Neural cell (in vitro differentiated cells): Measurements from ENCODE around the gene SEZ6. TPM values are rescaled to one million over a fixed set of nuclear protein-coding genes. Genes with fewer than 3 reads are reported as not detected.

Experiments used
- H2AFZ ChIP-seq: fragments of 200-600, 300-800 bp; sonication (generic), shearing (Covaris generic); 2 replicates; pipeline ENCODE4 v1.6.0; 2014; ENCODE audit warnings: low read depth, mild to moderate bottlenecking, antibody characterized with exemption, low read length, moderate library complexity
- H3F3A ChIP-seq: fragments of 200-600 bp; shearing (Covaris generic); 2 replicates; pipeline ENCODE4 v1.6.1; 2016; ENCODE audit warnings: mild to moderate bottlenecking, moderate library complexity, mixed read lengths, antibody characterized with exemption, low read length; ENCODE audit not compliant: insufficient read depth, poor library complexity, severe bottlenecking
- H3K27ac ChIP-seq: fragments of 200-600, 300-800 bp; sonication (generic), shearing (Covaris generic); 2 replicates; pipeline ENCODE4 v1.5.1; 2014; ENCODE audit warnings: mild to moderate bottlenecking, low read length, moderate library complexity
- H3K27me3 ChIP-seq: fragments of 300-800, 200-600 bp; sonication (generic), shearing (Covaris generic); 2 replicates; pipeline ENCODE4 v1.6.0; 2014; ENCODE audit warnings: mild to moderate bottlenecking, low read depth, low read length, moderate library complexity; ENCODE audit not compliant: insufficient read depth
- H3K36me3 ChIP-seq: fragments of 300-800, 200-600 bp; sonication (generic), shearing (Covaris generic); 2 replicates; pipeline ENCODE4 v1.5.1; 2014; ENCODE audit warnings: mild to moderate bottlenecking, antibody characterized with exemption, low read length, moderate library complexity; ENCODE audit not compliant: insufficient read depth
- H3K4me2 ChIP-seq: fragments of 300-800, 200-600 bp; sonication (generic), shearing (Covaris generic); 2 replicates; pipeline ENCODE4 v1.6.0; 2014; ENCODE audit warnings: mild to moderate bottlenecking, low read length
- H3K4me3 ChIP-seq: fragments of 300-800, 200-600 bp; sonication (generic), shearing (Covaris generic); 2 replicates; pipeline ENCODE4 v1.5.1; 2014; ENCODE audit warnings: mild to moderate bottlenecking, low read length, moderate library complexity
- H3K79me2 ChIP-seq: fragments of 200-600 bp; shearing (Covaris generic); replicated peaks from 2 replicates; pipeline ENCODE4 v1.6.0; 2014; ENCODE audit warnings: mild to moderate bottlenecking, low read length, moderate library complexity; ENCODE audit not compliant: insufficient read depth
- H3K9ac ChIP-seq: fragments of 300-800, 200-600 bp; sonication (generic), shearing (Covaris generic); 2 replicates; pipeline ENCODE4 v1.6.1; 2016; ENCODE audit warnings: mild to moderate bottlenecking, low read length, mixed read lengths
- H3K9me2 ChIP-seq: fragments of 200-600 bp; shearing (Covaris generic); 2 replicates; pipeline ENCODE4 v1.6.1; 2016; ENCODE audit warnings: mild to moderate bottlenecking, low read length, mixed read lengths; ENCODE audit not compliant: insufficient read depth
- H3K9me3 ChIP-seq: fragments of 200-600, 300-800 bp; sonication (generic), shearing (Covaris generic); 2 replicates; pipeline ENCODE4 v1.6.1; 2016; ENCODE audit warnings: mild to moderate bottlenecking, mixed run types, low read length, moderate library complexity, mixed read lengths
- H4K20me1 ChIP-seq: fragments of 200-600 bp; shearing (Covaris generic); 2 replicates; pipeline ENCODE4 v1.6.1; 2016; ENCODE audit warnings: mild to moderate bottlenecking, mixed run types; ENCODE audit not compliant: insufficient read depth
- EP300 ChIP-seq: fragments of 450-650 bp; conservative IDR thresholded peaks from 2 replicates; pipeline ENCODE4 v1.6.1; 2014; ENCODE audit warnings: antibody characterized with exemption, mild to moderate bottlenecking, moderate library complexity; ENCODE audit not compliant: poor library complexity, severe bottlenecking
- EZH2 ChIP-seq: fragments of 200-600, 300-800 bp; shearing (Covaris generic), sonication (generic); IDR thresholded peaks from 2 replicates; pipeline ENCODE4 v1.6.1; 2014; ENCODE audit warnings: antibody characterized with exemption, low read length, borderline replicate concordance, mild to moderate bottlenecking; ENCODE audit not compliant: insufficient read depth, poor library complexity, severe bottlenecking
- MXI1 ChIP-seq: fragments of 450-650 bp; conservative IDR thresholded peaks from 2 replicates; pipeline ENCODE4 v1.6.1; 2014; ENCODE audit warnings: antibody characterized with exemption, mild to moderate bottlenecking; ENCODE audit not compliant: poor library complexity, severe bottlenecking
- POLR2AphosphoS5 ChIP-seq: IDR thresholded peaks from 2 replicates; pipeline ENCODE4 v1.6.1; 2012
- RAD21 ChIP-seq: fragments of 450-650 bp; conservative IDR thresholded peaks from 2 replicates; pipeline ENCODE4 v1.6.1; 2014; ENCODE audit warnings: antibody characterized with exemption, mild to moderate bottlenecking, moderate library complexity
- REST ChIP-seq: IDR thresholded peaks from 2 replicates; pipeline ENCODE4 v1.6.1; 2012; ENCODE audit warnings: borderline replicate concordance
- SMC3 ChIP-seq: fragments of 450-650 bp; conservative IDR thresholded peaks from 2 replicates; pipeline ENCODE4 v1.6.1; 2014; ENCODE audit warnings: antibody characterized with exemption, mild to moderate bottlenecking, moderate library complexity; ENCODE audit not compliant: poor library complexity
- TAF1 ChIP-seq: IDR thresholded peaks from 2 replicates; pipeline ENCODE4 v1.6.1; 2012; ENCODE audit warnings: low read depth
- polyA plus RNA-seq: library from polyadenylated mRNA; depleted of rRNA; stranded (reverse); fragments of >200 nt; gene quantifications from 2 replicates; pipeline ENCODE4 v1.2.3, GENCODE V29; 2014
- TF ChIP-seq, protein P1 (sequence below): fragments of 450-650 bp; IDR thresholded peaks from 2 replicates; pipeline ENCODE4 v1.5.1; 2014; ENCODE audit warnings: antibody characterized with exemption, mild to moderate bottlenecking, moderate library complexity; ENCODE audit not compliant: poor library complexity, severe bottlenecking

SEZ6 gene
- polyA plus RNA-seq, 1 donor from 2014 or later, result 15.1 TPM

- Histone ChIP-seq H3K79me2 (no peaks in the 10 kb centered on the region), H3K9ac (peak overlapping the region; percentile 77), H3K27me3 (no peaks in the 10 kb centered on the region), H4K20me1 (no peaks in the 10 kb centered on the region), H3K36me3 (no peaks in the 10 kb centered on the region), H3K27ac (peak overlapping the region; percentile 97), H3K9me2 (no peaks in the 10 kb centered on the region), H3K9me3 (peaks cover 6% of the 10 kb centered on the region), H3K4me3 (peak overlapping the region; percentile 57), H3K4me2 (peak overlapping the region; percentile 90), H2AFZ (peak overlapping the region; percentile 54), H3F3A (peaks cover 3% of the 10 kb centered on the region)
- TF ChIP-seq SMC3 (no peak), TAF1 (peak; percentile 84), MXI1 (peak; percentile 22), REST (peak; percentile 83), RAD21 (peak; percentile 39), POLR2AphosphoS5 (peak; percentile 91), EP300 (peak; percentile 75), EZH2 (no peak)
- TF ChIP-seq, protein P1, sequence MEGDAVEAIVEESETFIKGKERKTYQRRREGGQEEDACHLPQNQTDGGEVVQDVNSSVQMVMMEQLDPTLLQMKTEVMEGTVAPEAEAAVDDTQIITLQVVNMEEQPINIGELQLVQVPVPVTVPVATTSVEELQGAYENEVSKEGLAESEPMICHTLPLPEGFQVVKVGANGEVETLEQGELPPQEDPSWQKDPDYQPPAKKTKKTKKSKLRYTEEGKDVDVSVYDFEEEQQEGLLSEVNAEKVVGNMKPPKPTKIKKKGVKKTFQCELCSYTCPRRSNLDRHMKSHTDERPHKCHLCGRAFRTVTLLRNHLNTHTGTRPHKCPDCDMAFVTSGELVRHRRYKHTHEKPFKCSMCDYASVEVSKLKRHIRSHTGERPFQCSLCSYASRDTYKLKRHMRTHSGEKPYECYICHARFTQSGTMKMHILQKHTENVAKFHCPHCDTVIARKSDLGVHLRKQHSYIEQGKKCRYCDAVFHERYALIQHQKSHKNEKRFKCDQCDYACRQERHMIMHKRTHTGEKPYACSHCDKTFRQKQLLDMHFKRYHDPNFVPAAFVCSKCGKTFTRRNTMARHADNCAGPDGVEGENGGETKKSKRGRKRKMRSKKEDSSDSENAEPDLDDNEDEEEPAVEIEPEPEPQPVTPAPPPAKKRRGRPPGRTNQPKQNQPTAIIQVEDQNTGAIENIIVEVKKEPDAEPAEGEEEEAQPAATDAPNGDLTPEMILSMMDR, result no peak
Observed at GRCh38 chr17:29038085-29038795, 32.4 kb upstream of the SEZ6 start.

DNA sequence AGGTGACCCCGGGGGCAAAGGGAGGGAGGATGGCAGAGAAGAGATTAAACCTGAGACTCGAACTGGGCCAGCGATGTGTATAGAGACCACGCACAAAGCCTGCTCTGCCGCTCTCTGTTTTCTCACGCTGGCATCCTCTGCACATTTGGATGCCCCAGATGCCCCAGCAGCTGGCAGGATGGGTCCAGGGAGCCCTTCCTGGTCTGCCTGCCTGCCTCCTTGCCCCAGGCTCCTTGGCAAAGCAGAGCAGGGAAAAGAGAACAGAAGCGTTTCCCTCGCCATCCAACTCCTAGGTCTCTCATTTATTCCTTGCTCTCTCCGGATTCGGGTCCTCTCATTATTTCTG, 31.9 kb upstream of the SEZ6 start:
- H3K27ac ChIP-seq, result peak overlapping the region; percentile 97
- H3K4me2 ChIP-seq, result peak overlapping the region; percentile 5
- H4K20me1 ChIP-seq, result no peaks in the 10 kb centered on the region
- peak overlapping the region; percentile 77 for H3K9ac ChIP-seq
- TF ChIP-seq, protein P1, result no peak
- TF ChIP-seq SMC3, result no peak
- no peak for TF ChIP-seq EZH2
- no peak for TF ChIP-seq REST
- no peak for TF ChIP-seq POLR2AphosphoS5
- no peaks in the 10 kb centered on the region for H3K9me2 ChIP-seq
- H3K9me3 ChIP-seq, result peaks cover 6% of the 10 kb centered on the region
- H3K4me3 ChIP-seq, result peak overlapping the region; percentile 57
- no peaks in the 10 kb centered on the region for H3K79me2 ChIP-seq
- no peaks in the 10 kb centered on the region for H3K27me3 ChIP-seq
- no peaks in the 10 kb centered on the region for H3K36me3 ChIP-seq
- peaks cover 3% of the 10 kb centered on the region for H3F3A ChIP-seq
- peak overlapping the region; percentile 6 for H2AFZ ChIP-seq
